ENCODE results near the gene GHRL.

- no peak for TF ChIP-seq CTCF (IDR thresholded peaks at IDR 0.05; ENCODE audit: low read depth, low read length)
- no peak for TF ChIP-seq EZH2phosphoT487 (IDR thresholded peaks at IDR 0.05; ENCODE audit: low read depth)
Observed at GRCh38 chr3:10259798-10260197, 32.9 kb downstream of the GHRL start.
